H9 (cell line): ENCODE measurements around the gene MS4A15. TPM values are rescaled to one million over a fixed set of nuclear protein-coding genes. Genes with fewer than 3 reads are reported as not detected.

Experiments used
- DNase-seq: peaks from one replicate; pipeline ENCODE4 v3.0.0-alpha.2; 2017
- H2AFZ ChIP-seq: one replicate; pipeline ENCODE4 v1.6.1; 2013; ENCODE audit warnings: mild to moderate bottlenecking, low read length, control low read depth, moderate library complexity
- H2AK5ac ChIP-seq: 2 replicates; pipeline ENCODE4 v1.6.1; 2013; ENCODE audit warnings: low read length, control low read depth, mixed read lengths; ENCODE audit not compliant: insufficient read length
- H2BK120ac ChIP-seq: one replicate; pipeline ENCODE4 v1.6.1; 2013; ENCODE audit warnings: low read depth, mild to moderate bottlenecking, low read length, control low read depth, inconsistent platforms; ENCODE audit not compliant: poor library complexity, severe bottlenecking
- H2BK12ac ChIP-seq: 2 replicates; pipeline ENCODE4 v1.6.1; 2013; ENCODE audit warnings: low read length, control low read depth, mixed read lengths, low read depth; ENCODE audit not compliant: insufficient read length
- H2BK15ac ChIP-seq: 2 replicates; pipeline ENCODE4 v1.6.1; 2013; ENCODE audit warnings: low read depth, low read length, control low read depth
- H2BK20ac ChIP-seq: one replicate; pipeline ENCODE4 v1.6.1; 2013; ENCODE audit warnings: low read depth, mild to moderate bottlenecking, low read length, control low read depth, inconsistent platforms; ENCODE audit not compliant: poor library complexity, severe bottlenecking
- H2BK5ac ChIP-seq: 2 replicates; pipeline ENCODE4 v1.6.1; 2013; ENCODE audit warnings: low read length, control low read depth, mixed read lengths; ENCODE audit not compliant: insufficient read length
- H3K14ac ChIP-seq: 2 replicates; pipeline ENCODE4 v1.6.1; 2013; ENCODE audit warnings: low read length, control low read depth; ENCODE audit not compliant: insufficient read depth
- H3K18ac ChIP-seq: 2 replicates; pipeline ENCODE4 v1.6.1; 2013; ENCODE audit warnings: low read depth, mild to moderate bottlenecking, mixed read lengths, low read length, control low read depth; ENCODE audit not compliant: insufficient read length
- H3K23ac ChIP-seq: 2 replicates; pipeline ENCODE4 v1.6.1; 2013; ENCODE audit warnings: low read length, control low read depth, mixed read lengths, low read depth; ENCODE audit not compliant: insufficient read length
- H3K23me2 ChIP-seq: 2 replicates; pipeline ENCODE4 v1.6.1; 2013; ENCODE audit warnings: low read depth, mild to moderate bottlenecking, mixed read lengths, low read length, control low read depth; ENCODE audit not compliant: insufficient read length, poor library complexity, severe bottlenecking
- H3K27ac ChIP-seq: 2 replicates; pipeline ENCODE4 v1.5.1; 2013; ENCODE audit warnings: low read length, control low read depth, mixed read lengths, low read depth; ENCODE audit not compliant: insufficient read length
- H3K27me3 ChIP-seq: 2 replicates; pipeline ENCODE4 v1.6.1; 2013; ENCODE audit warnings: low read length, control low read depth, inconsistent platforms; ENCODE audit not compliant: insufficient read depth
- H3K4ac ChIP-seq: 2 replicates; pipeline ENCODE4 v1.6.1; 2013; ENCODE audit warnings: low read depth, mild to moderate bottlenecking, control low read depth, inconsistent platforms, low read length, moderate library complexity
- H3K4me1 ChIP-seq: 2 replicates; pipeline ENCODE4 v1.6.1; 2013; ENCODE audit warnings: low read length, control low read depth, inconsistent platforms; ENCODE audit not compliant: insufficient read depth
- H3K4me2 ChIP-seq: 2 replicates; pipeline ENCODE4 v1.6.1; 2013; ENCODE audit warnings: low read length, control low read depth, mixed read lengths; ENCODE audit not compliant: insufficient read length, insufficient read depth
- H3K56ac ChIP-seq: 2 replicates; pipeline ENCODE4 v1.6.1; 2013; ENCODE audit warnings: low read depth, mild to moderate bottlenecking, mixed read lengths, low read length, control low read depth; ENCODE audit not compliant: insufficient read length
- H3K79me1 ChIP-seq: 2 replicates; pipeline ENCODE4 v1.6.1; 2013; ENCODE audit warnings: low read depth, mild to moderate bottlenecking, moderate library complexity, low read length, control low read depth, inconsistent platforms; ENCODE audit not compliant: insufficient read depth, poor library complexity, severe bottlenecking
- H3K79me2 ChIP-seq: 2 replicates; pipeline ENCODE4 v1.6.1; 2013; ENCODE audit warnings: low read length, control low read depth, inconsistent platforms; ENCODE audit not compliant: insufficient read depth
- H3K9ac ChIP-seq: 2 replicates; pipeline ENCODE4 v1.6.1; 2013; ENCODE audit warnings: low read length, control low read depth, mixed read lengths; ENCODE audit not compliant: insufficient read length; ENCODE audit errors: extremely low read depth
- H3K9me3 ChIP-seq: one replicate; pipeline ENCODE4 v1.6.1; 2013; ENCODE audit warnings: low read depth, low read length, inconsistent platforms; ENCODE audit not compliant: control insufficient read depth
- H3T11ph ChIP-seq: one replicate; pipeline ENCODE4 v1.6.1; 2013; ENCODE audit warnings: mild to moderate bottlenecking, low read length, control low read depth, inconsistent platforms
- H4K20me1 ChIP-seq: one replicate; pipeline ENCODE4 v1.6.1; 2013; ENCODE audit not compliant: control insufficient read depth, insufficient read length, insufficient read depth
- H4K5ac ChIP-seq: 2 replicates; pipeline ENCODE4 v1.6.1; 2013; ENCODE audit warnings: low read depth, mild to moderate bottlenecking, mixed read lengths, low read length, control low read depth; ENCODE audit not compliant: insufficient read length
- H4K8ac ChIP-seq: replicated peaks from 2 replicates; pipeline ENCODE4 v1.6.1; 2013; ENCODE audit warnings: low read length, control low read depth, mixed read lengths, low read depth; ENCODE audit not compliant: insufficient read length
- H4K91ac ChIP-seq: 2 replicates; pipeline ENCODE4 v1.6.1; 2013; ENCODE audit warnings: low read depth, mild to moderate bottlenecking, moderate library complexity, mixed read lengths, low read length, control low read depth; ENCODE audit not compliant: insufficient read length
- H3K27ac Mint-ChIP-seq, 3 experiments: 2 replicates in 2 of 3; 3 replicates in 1 of 3; pipeline ENCODE4 v1.8.0; 2020 to 2021; ENCODE audit warnings: mixed read lengths in 3 of 3, mild to moderate bottlenecking in 1 of 3, moderate library complexity in 1 of 3
- H3K27me3 Mint-ChIP-seq: 2 replicates; pipeline ENCODE4 v1.8.0; 2021; ENCODE audit warnings: low read depth, mild to moderate bottlenecking, moderate library complexity, mixed read lengths
- H3K36me3 Mint-ChIP-seq, 3 experiments: 2 replicates in 2 of 3; 3 replicates in 1 of 3; pipeline ENCODE4 v1.8.0; 2020 to 2021; ENCODE audit warnings: low read depth in 3 of 3, mixed read lengths in 3 of 3; ENCODE audit not compliant: insufficient read depth in 1 of 3
- H3K4me1 Mint-ChIP-seq, 2 experiments: 2 replicates each; pipeline ENCODE4 v1.8.0; 2020; ENCODE audit warnings: mixed read lengths in 2 of 2
- H3K4me3 Mint-ChIP-seq, 2 experiments: 2 replicates in 1 of 2; 3 replicates in 1 of 2; pipeline ENCODE4 v1.8.0; 2020 to 2021; ENCODE audit warnings: mild to moderate bottlenecking in 2 of 2, mixed read lengths in 2 of 2, moderate library complexity in 1 of 2
- H3K9me3 Mint-ChIP-seq, 2 experiments: 2 replicates in 1 of 2; 3 replicates in 1 of 2; pipeline ENCODE4 v1.8.0; 2020; ENCODE audit warnings: mild to moderate bottlenecking in 2 of 2, mixed read lengths in 2 of 2, moderate library complexity in 1 of 2
- WGBS: extraction: QIAGEN DNeasy Blood & Tissue Kit; methylation state at CpG from one replicate; pipeline ENCODE4 v1.1.7; 2013; ENCODE audit warnings: missing lambda C conversion rate, low lambda C conversion rate, mixed read lengths; ENCODE audit not compliant: insufficient read length; ENCODE audit errors: extremely low coverage; 5-methylcytosine and 5-hydroxymethylcytosine counted together
- total RNA-seq: library from RNA; stranded (reverse); gene quantifications from 2 replicates; pipeline ENCODE4 v1.2.1, GENCODE V29; 2021
- TF ChIP-seq, protein P1 (sequence below): fragments of 200-600 bp; sonication (generic); conservative IDR thresholded peaks from 3 replicates; pipeline ENCODE4 v1.8.0; 2021; ENCODE audit warnings: antibody characterized with exemption, mild to moderate bottlenecking

The MS4A15 gene
- total RNA-seq, 1 experiment from 2014 or later = 0.11 TPM

DNA sequence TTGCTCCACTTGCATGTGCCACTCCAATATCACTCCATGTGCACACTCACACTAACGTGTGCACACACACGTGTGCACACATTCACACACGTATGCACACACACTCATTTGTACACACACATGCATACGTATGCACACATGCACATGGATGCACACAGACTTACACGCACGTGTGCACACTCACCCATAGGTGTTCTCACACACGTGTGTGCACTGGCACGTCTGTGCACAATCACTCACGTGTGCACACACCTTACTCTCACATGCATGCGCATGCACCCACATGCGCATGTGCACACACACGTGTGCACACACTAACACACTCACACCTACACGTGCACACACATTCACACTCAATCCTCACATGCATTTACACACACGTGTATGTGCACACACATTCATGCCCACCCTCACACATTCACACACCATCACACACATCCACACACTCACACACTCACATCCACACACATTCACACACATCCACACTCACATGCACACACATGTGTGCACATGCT, 9.3 kb upstream of the MS4A15 start:
- Histone ChIP-seq H3K56ac (no peak overlapping the region), H3K9me3 (no peaks in the 10 kb centered on the region), H3K4me2 (no peak overlapping the region), H3K4ac (no peak overlapping the region), H3K4me1 (no peaks in the 10 kb centered on the region), H2BK120ac (no peak overlapping the region), H3T11ph (no peak overlapping the region), H3K27me3 (no peaks in the 10 kb centered on the region), H2AK5ac (no peak overlapping the region), H3K14ac (no peak overlapping the region), H2BK15ac (no peak overlapping the region), H3K79me1 (no peaks in the 10 kb centered on the region), H4K20me1 (no peaks in the 10 kb centered on the region), H2BK12ac (no peak overlapping the region), H3K23me2 (no peaks in the 10 kb centered on the region), H4K91ac (no peak overlapping the region), H3K23ac (no peak overlapping the region), H2AFZ (no peak overlapping the region), H3K27ac (no peak overlapping the region), H3K79me2 (no peaks in the 10 kb centered on the region), H2BK5ac (no peak overlapping the region), H4K8ac (no peak overlapping the region), H3K9ac (no peak overlapping the region), H3K18ac (no peak overlapping the region), H4K5ac (no peak overlapping the region), H2BK20ac (no peak overlapping the region)
- no peak overlapping the region for H3K27ac Mint-ChIP-seq
- no peak overlapping the region; a peak in 1 of 5 replicates for H3K4me3 Mint-ChIP-seq
- TF ChIP-seq, protein P1, sequence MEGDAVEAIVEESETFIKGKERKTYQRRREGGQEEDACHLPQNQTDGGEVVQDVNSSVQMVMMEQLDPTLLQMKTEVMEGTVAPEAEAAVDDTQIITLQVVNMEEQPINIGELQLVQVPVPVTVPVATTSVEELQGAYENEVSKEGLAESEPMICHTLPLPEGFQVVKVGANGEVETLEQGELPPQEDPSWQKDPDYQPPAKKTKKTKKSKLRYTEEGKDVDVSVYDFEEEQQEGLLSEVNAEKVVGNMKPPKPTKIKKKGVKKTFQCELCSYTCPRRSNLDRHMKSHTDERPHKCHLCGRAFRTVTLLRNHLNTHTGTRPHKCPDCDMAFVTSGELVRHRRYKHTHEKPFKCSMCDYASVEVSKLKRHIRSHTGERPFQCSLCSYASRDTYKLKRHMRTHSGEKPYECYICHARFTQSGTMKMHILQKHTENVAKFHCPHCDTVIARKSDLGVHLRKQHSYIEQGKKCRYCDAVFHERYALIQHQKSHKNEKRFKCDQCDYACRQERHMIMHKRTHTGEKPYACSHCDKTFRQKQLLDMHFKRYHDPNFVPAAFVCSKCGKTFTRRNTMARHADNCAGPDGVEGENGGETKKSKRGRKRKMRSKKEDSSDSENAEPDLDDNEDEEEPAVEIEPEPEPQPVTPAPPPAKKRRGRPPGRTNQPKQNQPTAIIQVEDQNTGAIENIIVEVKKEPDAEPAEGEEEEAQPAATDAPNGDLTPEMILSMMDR = no peak
- H3K9me3 Mint-ChIP-seq = peaks cover 0 to 4% of the 10 kb centered on the region in 2 experiments; a peak in 4 of 5 replicates
- H3K36me3 Mint-ChIP-seq = no peaks in the 10 kb centered on the region; a peak in 2 of 7 replicates
- peaks cover 4% of the 10 kb centered on the region for H3K27me3 Mint-ChIP-seq
- no CpG with 5 or more reads among the region's 14 CpGs for WGBS
- no peak for DNase-seq
- peaks cover 4 to 8% of the 10 kb centered on the region in 2 experiments for H3K4me1 Mint-ChIP-seq
